ENCODE measurements around the gene THEM5.

THEM5 gene

GRCh38 chr1:151820940-151821339, 32.6 kb downstream of the THEM5 start:
- H3K4me2 ChIP-seq (ENCODE audit: insufficient read depth, low read length): peak overlapping the region; percentile 59
- peaks cover 7% of the 10 kb centered on the region; the same call in 1 of the 2 replicates for H3K36me3 ChIP-seq (ENCODE audit: insufficient read depth, low read length)
- peak; percentile 70 for ATAC-seq (ENCODE audit: insufficient read depth, low read depth)
- H2AFZ ChIP-seq (ENCODE audit: low read depth, low read length): no peak overlapping the region
- peaks cover 40% of the 10 kb centered on the region for H3K79me2 ChIP-seq (ENCODE audit: insufficient read depth, low read length)
- H3K27ac ChIP-seq (ENCODE audit: low read length): peak overlapping the region; percentile 96
- peak overlapping the region; percentile 58 for H3K9ac ChIP-seq (ENCODE audit: low read depth, low read length)
- peaks cover 100% of the 10 kb centered on the region for H3K4me1 ChIP-seq (ENCODE audit: insufficient read depth, low read length)
- H4K20me1 ChIP-seq (ENCODE audit: insufficient read depth, low read length): no peaks in the 10 kb centered on the region
- DNase-seq: peak; percentile 98
- H3K27me3 ChIP-seq (ENCODE audit: insufficient read depth, low read length, poor library complexity): no peaks in the 10 kb centered on the region
- peak overlapping the region in 1 of 2 experiments; percentile 37; a peak in 1 of 4 replicates for H3K4me3 ChIP-seq (ENCODE audit: low read depth in 1 of 2, low read length in 2 of 2)
- TF ChIP-seq EZH2 (IDR thresholded peaks at IDR 0.05; ENCODE audit: borderline replicate concordance, low read depth, low read length, severe bottlenecking): no peak
- TF ChIP-seq CTCF (IDR thresholded peaks at IDR 0.05; ENCODE audit: borderline replicate concordance, extremely low read depth, low read length, poor library complexity, severe bottlenecking): no peak
- no peaks in the 10 kb centered on the region for H3K9me3 ChIP-seq (ENCODE audit: insufficient read depth, low read length, severe bottlenecking)

- H3K9ac ChIP-seq (ENCODE audit: low read depth, low read length): peak overlapping the region; percentile 46
- peaks cover 33% of the 10 kb centered on the region for H3K79me2 ChIP-seq (ENCODE audit: insufficient read depth, low read length)
- H3K27ac ChIP-seq (ENCODE audit: low read length): peak overlapping the region; percentile 96
- ATAC-seq (ENCODE audit: insufficient read depth, low read depth): peak; percentile 47
- H3K4me2 ChIP-seq (ENCODE audit: insufficient read depth, low read length): peak overlapping the region; percentile 59
- H4K20me1 ChIP-seq (ENCODE audit: insufficient read depth, low read length): no peaks in the 10 kb centered on the region
- peaks cover 13% of the 10 kb centered on the region for H3K36me3 ChIP-seq (ENCODE audit: insufficient read depth, low read length)
- no peaks in the 10 kb centered on the region for H3K9me3 ChIP-seq (ENCODE audit: insufficient read depth, low read length, severe bottlenecking)
- H2AFZ ChIP-seq (ENCODE audit: low read depth, low read length): no peak overlapping the region
- H3K4me3 ChIP-seq (ENCODE audit: low read depth in 1 of 2, low read length in 2 of 2): peak overlapping the region in 1 of 2 experiments; percentile 37; a peak in 2 of 4 replicates
- peak; percentile 77 for DNase-seq
- TF ChIP-seq EZH2 (IDR thresholded peaks at IDR 0.05; ENCODE audit: borderline replicate concordance, low read depth, low read length, severe bottlenecking) (no peak), CTCF (IDR thresholded peaks at IDR 0.05; ENCODE audit: borderline replicate concordance, extremely low read depth, low read length, poor library complexity, severe bottlenecking) (no peak)
- H3K27me3 ChIP-seq (ENCODE audit: insufficient read depth, low read length, poor library complexity): no peaks in the 10 kb centered on the region
- H3K4me1 ChIP-seq (ENCODE audit: insufficient read depth, low read length): peaks cover 98% of the 10 kb centered on the region
These were observed 33.4 kb downstream of the THEM5 start for GRCh38 chr1:151819976-151820623.

GRCh38 chr1:151819227-151819835, 34.2 kb downstream of the THEM5 start:
- Histone ChIP-seq H3K9ac (ENCODE audit: low read depth, low read length) (peak overlapping the region; percentile 46), H3K4me1 (ENCODE audit: insufficient read depth, low read length) (peaks cover 90% of the 10 kb centered on the region), H3K27me3 (ENCODE audit: insufficient read depth, low read length, poor library complexity) (no peaks in the 10 kb centered on the region), H3K79me2 (ENCODE audit: insufficient read depth, low read length) (peaks cover 25% of the 10 kb centered on the region), H2AFZ (ENCODE audit: low read depth, low read length) (no peak overlapping the region), H3K4me2 (ENCODE audit: insufficient read depth, low read length) (peak overlapping the region; percentile 59), H4K20me1 (ENCODE audit: insufficient read depth, low read length) (no peaks in the 10 kb centered on the region), H3K36me3 (ENCODE audit: insufficient read depth, low read length) (peaks cover 21% of the 10 kb centered on the region), H3K9me3 (ENCODE audit: insufficient read depth, low read length, severe bottlenecking) (no peaks in the 10 kb centered on the region), H3K27ac (ENCODE audit: low read length) (peak overlapping the region; percentile 96), H3K4me3 (ENCODE audit: low read depth in 1 of 2, low read length in 2 of 2) (peak overlapping the region in 1 of 2 experiments; percentile 37; a peak in 2 of 4 replicates)
- DNase-seq (no peak), ATAC-seq (ENCODE audit: insufficient read depth, low read depth) (no peak)
- TF ChIP-seq EZH2 (IDR thresholded peaks at IDR 0.05; ENCODE audit: borderline replicate concordance, low read depth, low read length, severe bottlenecking): no peak
- no peak for TF ChIP-seq CTCF (IDR thresholded peaks at IDR 0.05; ENCODE audit: borderline replicate concordance, extremely low read depth, low read length, poor library complexity, severe bottlenecking)
